NCI-H526 (cell line): Measurements from ENCODE around the gene RSPO4.

ENCODE experiments used
- DNase-seq, 2 experiments: peaks; one replicate each; lab custom pipeline; 2025; lab: John Stamatoyannopoulos, UW

Gene RSPO4

GRCh38 chr20:910132-910869 lies 91.8 kb downstream of the RSPO4 start:
- no peak for DNase-seq

DNA sequence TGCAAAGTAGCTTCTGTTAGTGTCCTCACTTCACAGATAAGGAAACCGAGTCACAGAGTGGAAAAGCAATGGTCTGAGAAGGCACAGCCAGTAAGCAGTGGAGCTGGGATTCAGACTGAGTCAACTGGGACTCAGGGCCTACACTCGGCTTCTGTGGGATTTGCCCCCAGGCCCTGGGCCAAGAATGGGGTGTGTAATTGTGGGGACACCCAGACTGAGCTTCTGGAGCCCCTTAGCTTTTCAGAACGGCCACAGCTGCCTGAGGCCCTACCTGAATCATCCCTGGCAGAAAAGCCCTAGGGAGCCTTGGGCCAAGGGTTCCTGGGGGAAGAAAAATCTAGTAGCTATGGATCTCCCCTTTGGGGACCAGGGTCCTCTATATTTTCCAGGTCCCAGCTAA lies 92.5 kb downstream of the RSPO4 start:
- DNase-seq = no peak
